DOHH2 (cell line): ENCODE data around the gene GPAT2.
"Not testable (repeated sequence)": the region's sequence is repeated elsewhere in the genome, so short reads cannot be mapped to it uniquely, and the experiment has no call there.

Experiments
- EZH2phosphoT487 ChIP-seq: fragments of 200-600 bp; sonication (generic); IDR thresholded peaks from 2 replicates; pipeline ENCODE4 v1.6.1; 2017; ENCODE audit warnings: borderline replicate concordance, mild to moderate bottlenecking, antibody characterized with exemption, low read length, moderate library complexity, mixed read lengths
- TF ChIP-seq, protein P1 (sequence below): fragments of 200-600 bp; sonication (generic); IDR thresholded peaks from one replicate; pipeline ENCODE4 v1.5.1; 2014; ENCODE audit warnings: antibody characterized with exemption, mild to moderate bottlenecking, low read depth, low read length; ENCODE audit not compliant: poor library complexity, severe bottlenecking

DNA sequence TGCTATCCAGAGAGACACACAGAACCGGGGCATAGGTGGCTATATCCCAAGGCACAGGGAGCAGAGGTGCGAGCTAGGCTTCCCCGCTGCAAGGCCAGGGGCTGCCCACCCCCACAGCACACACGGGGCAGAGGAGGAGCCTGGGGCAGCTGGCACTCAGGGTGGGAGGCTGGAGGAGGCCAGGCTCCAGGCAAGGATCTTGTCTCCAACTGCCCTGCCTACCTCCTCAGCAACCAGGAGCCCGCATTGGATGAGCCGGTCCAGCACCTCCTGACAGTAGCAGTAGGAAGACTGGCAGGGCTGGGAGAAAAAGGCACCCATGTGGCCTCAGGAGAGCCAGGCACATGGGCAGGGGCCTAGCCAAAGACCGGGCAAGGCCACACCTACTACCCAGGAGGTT lies 11.0 kb downstream of the GPAT2 start:
- TF ChIP-seq, protein P1, sequence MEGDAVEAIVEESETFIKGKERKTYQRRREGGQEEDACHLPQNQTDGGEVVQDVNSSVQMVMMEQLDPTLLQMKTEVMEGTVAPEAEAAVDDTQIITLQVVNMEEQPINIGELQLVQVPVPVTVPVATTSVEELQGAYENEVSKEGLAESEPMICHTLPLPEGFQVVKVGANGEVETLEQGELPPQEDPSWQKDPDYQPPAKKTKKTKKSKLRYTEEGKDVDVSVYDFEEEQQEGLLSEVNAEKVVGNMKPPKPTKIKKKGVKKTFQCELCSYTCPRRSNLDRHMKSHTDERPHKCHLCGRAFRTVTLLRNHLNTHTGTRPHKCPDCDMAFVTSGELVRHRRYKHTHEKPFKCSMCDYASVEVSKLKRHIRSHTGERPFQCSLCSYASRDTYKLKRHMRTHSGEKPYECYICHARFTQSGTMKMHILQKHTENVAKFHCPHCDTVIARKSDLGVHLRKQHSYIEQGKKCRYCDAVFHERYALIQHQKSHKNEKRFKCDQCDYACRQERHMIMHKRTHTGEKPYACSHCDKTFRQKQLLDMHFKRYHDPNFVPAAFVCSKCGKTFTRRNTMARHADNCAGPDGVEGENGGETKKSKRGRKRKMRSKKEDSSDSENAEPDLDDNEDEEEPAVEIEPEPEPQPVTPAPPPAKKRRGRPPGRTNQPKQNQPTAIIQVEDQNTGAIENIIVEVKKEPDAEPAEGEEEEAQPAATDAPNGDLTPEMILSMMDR: not testable (repeated sequence)
- TF ChIP-seq EZH2phosphoT487: not testable (repeated sequence)
